Activated B cell treated with CpG ODN at 0.5 μM for 24 hours (primary cell): Measurements from ENCODE around the gene C14orf180. TPM values are rescaled to one million over a fixed set of nuclear protein-coding genes. Genes with fewer than 3 reads are reported as not detected.
"Not testable (repeated sequence)": the region's sequence is repeated elsewhere in the genome, so short reads cannot be mapped to it uniquely, and the experiment has no call there.

Experiments
- ATAC-seq: fragments of 200-7000 bp; cut with Tn5 transposase; one replicate; pipeline ENCODE4 v1.10.0; 2021; ENCODE audit warnings: low read depth, mild to moderate bottlenecking, moderate library complexity
- CTCF ChIA-PET: fragments of 350-600 bp; sonication (Branson Sonifier 250); formaldehyde crosslinking; loops from one replicate; lab custom pipeline; 2021; ENCODE audit warnings: antibody characterized with exemption; lab: Charles Lee
- POLR2A ChIA-PET: fragments of 350-600 bp; sonication (Branson Sonifier 250); formaldehyde crosslinking; loops from one replicate; lab custom pipeline; 2021; ENCODE audit warnings: antibody characterized with exemption; lab: Charles Lee
- DNase-seq: peaks from one replicate; pipeline ENCODE4 v3.0.0; 2022
- H3K27ac Mint-ChIP-seq: one replicate; pipeline ENCODE4 v1.8.0; 2020; ENCODE audit warnings: mixed read lengths
- H3K27me3 Mint-ChIP-seq: one replicate; pipeline ENCODE4 v1.8.0; 2021; ENCODE audit warnings: mixed read lengths
- H3K36me3 Mint-ChIP-seq: one replicate; pipeline ENCODE4 v1.8.0; 2021; ENCODE audit warnings: low read depth, mixed read lengths
- H3K4me1 Mint-ChIP-seq: one replicate; pipeline ENCODE4 v1.8.0; 2021; ENCODE audit warnings: mixed read lengths
- H3K4me3 Mint-ChIP-seq: one replicate; pipeline ENCODE4 v1.8.0; 2020; ENCODE audit warnings: mild to moderate bottlenecking, mixed read lengths
- H3K9me3 Mint-ChIP-seq: one replicate; pipeline ENCODE4 v1.8.0; 2020; ENCODE audit warnings: mixed read lengths
- CTCF ChIP-seq: fragments of 200-600 bp; IDR thresholded peaks from one replicate; pipeline ENCODE4 v1.8.0; 2022; ENCODE audit warnings: antibody characterized with exemption, mild to moderate bottlenecking
- intact Hi-C: fragments of 100-400 bp; cut with micrococcal nuclease; formaldehyde crosslinking; loops from one replicate; pipeline ENCODE4 v1.15.1; 2024
- total RNA-seq: library from RNA; stranded (reverse); gene quantifications from 2 replicates; pipeline ENCODE4 v1.2.3, GENCODE V29; 2022

Gene C14orf180
- total RNA-seq, 1 donor from 2014 or later: not detected

GRCh38 chr14:104633276-104634137, 53.9 kb downstream of the C14orf180 start:
- Mint-ChIP-seq H3K4me3 (no peak overlapping the region), H3K27me3 (peaks cover 10% of the 10 kb centered on the region), H3K4me1 (no peaks in the 10 kb centered on the region), H3K27ac (no peak overlapping the region), H3K9me3 (peaks cover 4% of the 10 kb centered on the region), H3K36me3 (no peaks in the 10 kb centered on the region)
- no peak for DNase-seq
- no peak for TF ChIP-seq CTCF
- ChIA-PET POLR2A (no interaction called here), CTCF (no interaction called here)
- ATAC-seq: no peak
- intact Hi-C loops: no loop called here

GRCh38 chr14:104634138-104634760, 54.7 kb downstream of the C14orf180 start:
- ATAC-seq (no peak), DNase-seq (no peak)
- H3K27me3 Mint-ChIP-seq: peaks cover 10% of the 10 kb centered on the region
- TF ChIP-seq CTCF: no peak
- ChIA-PET POLR2A (no interaction called here), CTCF (no interaction called here)
- H3K9me3 Mint-ChIP-seq: peaks cover under 1% of the 10 kb centered on the region
- no peaks in the 10 kb centered on the region for H3K4me1 Mint-ChIP-seq
- H3K27ac Mint-ChIP-seq: no peak overlapping the region
- H3K4me3 Mint-ChIP-seq: no peak overlapping the region
- intact Hi-C loops: no loop called here
- no peaks in the 10 kb centered on the region for H3K36me3 Mint-ChIP-seq

- Mint-ChIP-seq H3K27me3 (peaks cover 10% of the 10 kb centered on the region), H3K36me3 (no peaks in the 10 kb centered on the region), H3K9me3 (no peaks in the 10 kb centered on the region), H3K4me3 (no peak overlapping the region), H3K4me1 (no peaks in the 10 kb centered on the region), H3K27ac (no peak overlapping the region)
- ATAC-seq: no peak
- no peak for DNase-seq
- intact Hi-C loops: no loop called here
- CTCF ChIA-PET: no interaction called here
- POLR2A ChIA-PET: no interaction called here
- TF ChIP-seq CTCF: no peak
These were observed 55.5 kb downstream of the C14orf180 start for GRCh38 chr14:104634886-104635570.

GRCh38 chr14:104635717-104636116, 56.2 kb downstream of the C14orf180 start:
- TF ChIP-seq CTCF: no peak
- no peaks in the 10 kb centered on the region for H3K9me3 Mint-ChIP-seq
- no peaks in the 10 kb centered on the region for H3K4me1 Mint-ChIP-seq
- CTCF ChIA-PET: no interaction called here
- peaks cover 7% of the 10 kb centered on the region for H3K27me3 Mint-ChIP-seq
- ATAC-seq (no peak), DNase-seq (no peak)
- H3K4me3 Mint-ChIP-seq: no peak overlapping the region
- H3K27ac Mint-ChIP-seq: no peak overlapping the region
- intact Hi-C loops: no loop called here
- no peaks in the 10 kb centered on the region for H3K36me3 Mint-ChIP-seq
- POLR2A ChIA-PET: no interaction called here

- Mint-ChIP-seq H3K27me3 (peaks cover 7% of the 10 kb centered on the region), H3K9me3 (no peaks in the 10 kb centered on the region), H3K36me3 (no peaks in the 10 kb centered on the region), H3K27ac (no peak overlapping the region), H3K4me1 (no peaks in the 10 kb centered on the region), H3K4me3 (no peak overlapping the region)
- intact Hi-C loops: no loop called here
- ChIA-PET CTCF (no interaction called here), POLR2A (no interaction called here)
- ATAC-seq (no peak), DNase-seq (no peak)
- no peak for TF ChIP-seq CTCF
These were observed 56.6 kb downstream of the C14orf180 start for GRCh38 chr14:104636131-104636530.

- CTCF ChIA-PET: interaction anchor here (1.4 kb wide), 1 partner anchor 559 kb away, joined by 3 read pairs; no protein-coding TSS in a partner anchor
- POLR2A ChIA-PET, DNase-seq, H3K4me3 Mint-ChIP-seq, H3K4me1 Mint-ChIP-seq, H3K36me3 Mint-ChIP-seq, ATAC-seq, H3K9me3 Mint-ChIP-seq, H3K27ac Mint-ChIP-seq, H3K27me3 Mint-ChIP-seq, intact Hi-C loops: not testable (repeated sequence)
These were observed 57.4 kb downstream of the C14orf180 start for GRCh38 chr14:104636846-104637545.
